Thoracic aorta (tissue), 2 donors: Measurements from ENCODE around the gene SCMH1. TPM values are rescaled to one million over a fixed set of nuclear protein-coding genes. Genes with fewer than 3 reads are reported as not detected.

Experiments
- ATAC-seq: fragments of 150-250 bp; one replicate; pipeline ENCODE4 v1.8.0; 2017; ENCODE audit warnings: low read depth; ENCODE audit not compliant: insufficient number of reproducible peaks, low FRiP score
- DNase-seq: peaks from one replicate; pipeline ENCODE4 v3.0.0-alpha.2; 2020; ENCODE audit warnings: low spot score
- H3K27ac ChIP-seq, 2 donors: fragments of 200-600 bp; sonication (generic); 1 replicate in 1 of 2; 2 replicates in 1 of 2; pipeline ENCODE4 v1.5.1; 2016; ENCODE audit warnings: mild to moderate bottlenecking in 2 of 2, moderate library complexity in 2 of 2
- H3K27me3 ChIP-seq: fragments of 200-600 bp; sonication (generic); replicated peaks from 2 replicates; pipeline ENCODE4 v1.6.0; 2016; ENCODE audit warnings: mild to moderate bottlenecking; ENCODE audit not compliant: insufficient read depth
- H3K36me3 ChIP-seq: fragments of 200-600 bp; sonication (generic); one replicate; pipeline ENCODE4 v1.5.1; 2016
- H3K4me1 ChIP-seq, 2 donors: fragments of 200-600 bp; sonication (generic); 1 replicate in 1 of 2; 2 replicates in 1 of 2; pipeline versions ENCODE4 v1.5.1 to v1.6.0; 2016; ENCODE audit warnings: low read depth in 2 of 2, mild to moderate bottlenecking in 1 of 2; ENCODE audit not compliant: control insufficient read depth in 1 of 2
- H3K4me3 ChIP-seq: fragments of 200-600 bp; sonication (generic); 2 replicates; pipeline ENCODE4 v1.5.1; 2016; ENCODE audit warnings: mild to moderate bottlenecking
- H3K9me3 ChIP-seq: fragments of 200-600 bp; sonication (generic); 2 replicates; pipeline ENCODE4 v1.5.1; 2016
- CTCF ChIP-seq: fragments of 200-600 bp; sonication (generic); IDR thresholded peaks from one replicate; pipeline ENCODE4 v1.5.1; 2019; ENCODE audit warnings: antibody characterized with exemption
- total RNA-seq, 2 donors: library from RNA; depleted of rRNA; stranded (reverse); fragments of >200 nt; gene quantifications; one replicate each; pipeline versions ENCODE4 v1.1.0 to v1.2.3, GENCODE V29; 2016

The SCMH1 gene
- total RNA-seq, 2 donors from 2014 or later = 41.7 to 65.9 TPM

- H3K27ac ChIP-seq = no peak overlapping the region
- H3K9me3 ChIP-seq = no peaks in the 10 kb centered on the region
- no peak for TF ChIP-seq CTCF
- DNase-seq (no peak), ATAC-seq (no peak)
- no peaks in the 10 kb centered on the region for H3K27me3 ChIP-seq
- no peaks in the 10 kb centered on the region for H3K4me1 ChIP-seq
- no peak overlapping the region for H3K4me3 ChIP-seq
- no peaks in the 10 kb centered on the region for H3K36me3 ChIP-seq
These were observed 16.6 kb downstream of the SCMH1 start for GRCh38 chr1:41225495-41225894.

DNA sequence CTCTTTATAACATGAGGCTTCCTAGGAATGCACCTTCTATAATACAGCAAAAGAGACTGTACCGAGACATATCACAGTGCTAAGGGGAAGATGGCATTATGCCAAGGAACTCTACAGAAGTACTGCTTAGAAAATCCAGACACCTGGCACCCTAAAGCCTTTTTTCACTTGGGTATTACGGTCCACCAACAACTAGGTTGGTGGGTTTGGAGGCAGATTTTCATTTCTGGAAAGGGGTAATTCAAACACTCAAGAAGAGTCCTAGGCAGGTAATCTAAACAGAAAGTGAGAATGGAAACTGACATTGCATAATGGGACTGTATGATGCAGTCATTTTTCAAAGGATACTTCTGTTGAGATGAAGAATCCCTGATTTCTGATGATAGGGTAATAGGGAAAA, 19.6 kb downstream of the SCMH1 start:
- ATAC-seq (no peak), DNase-seq (no peak)
- Histone ChIP-seq H3K27me3 (no peaks in the 10 kb centered on the region), H3K4me3 (no peak overlapping the region), H3K9me3 (no peaks in the 10 kb centered on the region), H3K36me3 (no peaks in the 10 kb centered on the region), H3K27ac (no peak overlapping the region), H3K4me1 (no peaks in the 10 kb centered on the region)
- no peak for TF ChIP-seq CTCF

DNA sequence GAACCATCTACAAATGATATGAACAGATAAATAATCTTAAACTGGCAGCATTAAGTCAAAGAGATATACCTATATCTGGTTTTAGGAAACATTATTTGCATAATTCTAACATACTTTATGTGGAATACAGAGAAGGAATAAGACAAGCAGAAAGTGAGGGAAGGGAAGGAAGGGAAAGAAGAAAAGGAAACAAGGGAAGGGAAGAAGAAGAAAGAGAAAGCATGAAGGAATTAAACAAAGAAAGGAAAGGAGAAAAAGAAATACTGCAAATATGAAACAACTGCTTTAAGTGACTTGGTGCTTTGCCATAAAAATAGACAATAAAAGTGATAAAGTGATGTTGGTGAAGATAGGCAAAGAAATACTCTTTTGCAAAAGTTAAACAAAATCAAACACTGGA, 20.1 kb downstream of the SCMH1 start:
- Histone ChIP-seq H3K27me3 (no peaks in the 10 kb centered on the region), H3K27ac (no peak overlapping the region), H3K4me3 (no peak overlapping the region), H3K9me3 (no peaks in the 10 kb centered on the region), H3K4me1 (no peaks in the 10 kb centered on the region), H3K36me3 (no peaks in the 10 kb centered on the region)
- TF ChIP-seq CTCF = no peak
- ATAC-seq = no peak
- no peak for DNase-seq

DNA sequence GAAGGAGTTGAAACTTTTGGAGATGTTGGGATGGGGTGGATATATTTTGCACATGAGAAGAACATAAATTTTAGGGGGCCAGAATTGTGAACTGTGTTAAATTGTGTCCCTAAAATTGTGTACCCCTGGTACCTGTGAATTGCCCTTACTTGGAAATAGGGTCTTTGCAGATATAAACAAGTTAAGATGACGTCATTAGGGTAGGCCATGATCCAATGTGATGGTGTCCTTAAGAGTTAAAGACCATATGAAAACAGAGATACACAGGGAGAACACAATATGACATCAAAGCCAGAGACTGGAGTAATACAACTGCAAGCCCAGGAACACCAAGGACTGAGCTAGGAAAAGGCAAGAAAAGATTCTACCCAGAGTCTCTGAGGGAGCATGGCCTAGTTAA, 24.0 kb downstream of the SCMH1 start:
- Histone ChIP-seq H3K9me3 (no peaks in the 10 kb centered on the region), H3K36me3 (no peaks in the 10 kb centered on the region), H3K27me3 (no peaks in the 10 kb centered on the region), H3K4me1 (peaks cover 0 to 6% of the 10 kb centered on the region in 2 donors), H3K27ac (no peak overlapping the region), H3K4me3 (no peak overlapping the region)
- no peak for TF ChIP-seq CTCF
- ATAC-seq = no peak
- no peak for DNase-seq

DNA sequence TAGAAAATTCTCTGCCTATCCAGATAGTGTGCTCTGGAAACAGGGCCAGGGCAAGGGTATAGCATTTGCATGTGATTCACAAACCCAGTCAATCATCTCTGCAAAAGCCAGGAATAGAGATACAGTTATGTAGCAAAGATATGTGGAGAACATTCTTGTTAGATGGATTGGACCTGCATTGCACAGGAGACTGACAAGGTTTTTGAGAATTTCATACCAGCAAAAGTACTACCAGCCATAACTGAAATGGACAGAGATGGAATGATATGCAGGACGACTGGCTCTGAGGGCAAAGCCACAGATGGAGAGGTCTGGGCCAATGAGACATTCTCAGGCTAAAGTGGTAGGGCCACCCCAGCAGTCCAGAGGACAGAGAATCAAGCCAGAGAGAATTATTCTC, 24.7 kb downstream of the SCMH1 start:
- no peaks in the 10 kb centered on the region for H3K27me3 ChIP-seq
- H3K27ac ChIP-seq = no peak overlapping the region
- H3K36me3 ChIP-seq = no peaks in the 10 kb centered on the region
- DNase-seq = no peak
- no peak for ATAC-seq
- no peak for TF ChIP-seq CTCF
- H3K4me1 ChIP-seq = peaks cover 0 to 13% of the 10 kb centered on the region in 2 donors
- no peak overlapping the region for H3K4me3 ChIP-seq
- H3K9me3 ChIP-seq = no peaks in the 10 kb centered on the region
